ENCODE data around the gene SPEG. TPM values are rescaled to one million over a fixed set of nuclear protein-coding genes. Genes with fewer than 3 reads are reported as not detected.

SPEG gene
- polyA plus RNA-seq, 3 donors from 2014 or later, result not detected

DNA sequence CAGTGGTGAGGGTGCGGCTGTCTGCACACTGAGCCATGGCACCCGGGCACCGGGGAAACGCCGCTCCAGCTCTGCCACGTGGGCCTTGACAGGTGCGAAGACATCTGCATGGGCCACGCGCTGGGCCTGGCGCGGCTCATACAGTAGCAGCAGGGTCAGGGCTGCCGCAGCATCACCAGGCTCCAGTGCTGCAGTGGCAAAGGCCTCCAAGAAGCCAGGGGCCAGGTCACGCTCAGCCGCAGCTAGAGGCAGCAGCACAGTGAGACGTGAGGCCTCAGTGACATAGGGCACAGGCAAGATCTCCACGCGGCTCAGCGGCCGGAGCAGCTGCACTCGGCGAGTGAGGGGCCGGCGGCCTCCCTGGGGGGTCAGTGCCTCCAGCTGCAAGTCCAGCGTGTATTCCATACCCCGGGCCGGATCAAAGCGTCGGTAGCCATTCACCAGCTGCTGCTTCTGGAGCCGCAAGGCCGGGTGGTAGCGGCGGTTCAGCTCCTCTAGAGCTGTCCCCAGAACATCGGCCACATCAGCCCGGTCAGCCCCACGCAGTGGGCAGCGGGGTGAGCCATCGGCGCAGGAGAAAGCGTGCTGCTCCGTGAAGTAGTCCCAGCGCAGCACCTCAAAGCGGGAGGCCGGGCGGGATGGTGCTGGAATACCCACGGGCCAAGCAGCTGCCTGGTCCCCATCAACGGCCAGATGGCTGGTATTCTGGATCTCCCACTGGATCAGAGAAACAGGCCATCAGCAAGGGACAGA, 105.5 kb downstream of the SPEG start:
- no peak for DNase-seq
- H3K4me3 Mint-ChIP-seq, result no peak overlapping the region
- peaks cover 26 to 30% of the 10 kb centered on the region in 2 donors for H3K4me1 Mint-ChIP-seq
- H3K27ac Mint-ChIP-seq, result no peak overlapping the region
- H3K9me3 Mint-ChIP-seq, result no peaks in the 10 kb centered on the region
- H3K27me3 Mint-ChIP-seq (ENCODE audit: low read depth in 3 of 3), result peaks cover 4 to 5% (median 4%) of the 10 kb centered on the region in 3 donors
- no peaks in the 10 kb centered on the region for H3K36me3 Mint-ChIP-seq

DNA sequence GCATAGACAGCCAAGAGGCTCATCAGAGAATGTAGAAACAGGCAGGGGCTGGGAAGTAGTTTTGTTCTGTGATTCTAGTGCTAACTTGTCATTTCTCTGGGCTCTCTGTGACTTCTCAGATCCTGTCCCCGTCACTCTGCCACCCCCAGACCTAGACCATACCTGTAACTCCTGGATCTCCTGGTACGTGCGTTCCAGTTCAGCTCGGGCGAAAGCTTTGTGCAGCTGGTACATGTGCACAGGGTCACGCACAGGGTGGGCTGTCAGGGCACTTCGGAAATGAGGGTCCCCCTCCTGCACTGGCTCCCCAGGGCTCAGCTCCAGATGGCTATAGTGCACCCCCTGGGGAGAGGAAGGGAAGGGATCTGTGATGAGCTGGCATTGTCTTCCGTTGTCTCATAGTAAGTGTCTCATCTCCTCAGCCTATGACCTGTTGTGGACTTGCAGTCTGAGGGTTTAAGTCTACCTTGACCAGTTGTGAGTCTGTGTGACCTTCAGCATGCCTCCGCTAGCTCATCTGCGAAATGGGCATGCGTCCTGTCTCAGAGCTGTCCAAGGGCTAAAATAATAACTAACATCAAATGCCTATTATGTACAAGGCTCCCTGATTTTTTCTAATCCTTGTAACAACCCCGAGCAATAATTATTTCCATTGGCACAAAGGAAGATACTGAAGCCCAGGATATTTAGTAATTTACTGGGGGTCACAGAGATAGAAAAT, 106.3 kb downstream of the SPEG start:
- peaks cover 26 to 30% of the 10 kb centered on the region in 2 donors for H3K4me1 Mint-ChIP-seq
- peaks cover 2 to 5% (median 5%) of the 10 kb centered on the region in 3 donors for H3K27me3 Mint-ChIP-seq (ENCODE audit: low read depth in 3 of 3)
- no peaks in the 10 kb centered on the region for H3K36me3 Mint-ChIP-seq
- H3K4me3 Mint-ChIP-seq, result peak overlapping the region; percentile 60 to 87 (median 65)
- no peak for DNase-seq
- no peaks in the 10 kb centered on the region for H3K9me3 Mint-ChIP-seq
- H3K27ac Mint-ChIP-seq, result peak overlapping the region in 1 of 6 donors; percentile 20

DNA sequence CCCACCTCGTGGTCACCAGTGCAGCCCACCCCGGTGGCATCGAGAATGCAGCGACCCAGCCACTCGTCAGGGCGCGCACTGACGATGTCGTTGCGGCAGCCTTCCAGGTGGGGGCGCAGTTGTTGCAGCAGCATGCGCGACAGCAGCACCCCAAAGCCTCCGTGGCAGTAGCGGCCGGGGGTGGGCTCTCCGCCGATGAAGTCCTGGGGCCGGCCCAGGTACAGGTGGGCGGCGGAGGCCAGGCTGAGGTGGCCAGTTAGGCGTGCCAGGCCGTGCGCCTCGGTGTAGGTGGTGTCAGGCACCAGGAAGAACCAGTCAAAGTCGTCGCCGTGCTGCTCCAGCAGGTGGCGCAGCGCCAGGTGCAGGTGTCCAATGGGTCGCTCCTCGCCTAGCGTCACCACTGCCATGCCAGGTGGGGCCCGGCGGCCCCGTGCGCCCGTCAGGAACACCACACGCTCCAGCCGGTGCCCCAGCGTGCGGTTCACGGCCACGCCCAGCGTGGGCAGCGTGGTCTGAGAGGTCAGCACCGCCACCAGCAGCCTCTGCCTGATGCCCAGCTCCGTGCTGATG, 107.1 kb downstream of the SPEG start:
- peak; percentile 83 to 84 (median 84) for DNase-seq
- Mint-ChIP-seq H3K27ac (peak overlapping the region in 1 of 6 donors; percentile 20), H3K4me1 (peaks cover 26 to 30% of the 10 kb centered on the region in 2 donors), H3K27me3 (ENCODE audit: low read depth in 3 of 3) (peaks cover 4 to 5% (median 5%) of the 10 kb centered on the region in 3 donors), H3K4me3 (peak overlapping the region; percentile 65 to 92 (median 85)), H3K9me3 (no peaks in the 10 kb centered on the region), H3K36me3 (no peaks in the 10 kb centered on the region)

DNA sequence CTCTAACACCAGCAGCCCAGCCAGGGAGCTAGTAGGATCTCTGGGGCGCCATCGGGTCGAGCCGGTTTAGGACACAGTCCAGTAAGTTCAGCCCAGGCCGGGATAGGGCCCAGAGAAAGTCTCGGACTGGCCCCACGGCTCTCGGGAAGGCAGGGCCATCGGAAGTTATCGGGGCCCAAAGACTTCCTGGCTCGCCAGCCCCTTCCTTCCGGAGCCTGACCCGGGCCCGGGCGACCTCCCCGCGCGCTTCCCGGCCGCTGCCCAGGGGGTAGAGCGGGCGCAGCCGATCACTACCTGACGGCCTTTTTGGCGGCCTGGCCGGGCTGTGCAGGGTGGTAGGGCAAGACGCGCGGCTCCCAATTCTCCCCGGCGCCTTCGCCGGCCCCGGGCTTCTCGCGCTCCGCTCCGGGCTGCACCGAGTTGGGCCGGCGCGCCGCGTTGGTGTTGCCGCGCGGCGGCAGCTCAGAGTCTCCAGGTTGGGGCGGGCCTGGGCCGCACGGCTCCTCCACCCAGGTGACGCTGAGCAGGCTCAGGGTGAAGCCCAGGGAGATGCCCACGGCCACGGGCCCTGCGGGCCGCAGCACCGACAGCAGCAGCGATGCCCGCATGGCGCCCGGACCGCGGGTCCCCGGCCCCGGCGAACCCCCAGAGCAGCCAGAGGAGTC, 108.4 kb downstream of the SPEG start:
- Mint-ChIP-seq H3K4me1 (peaks cover 26 to 30% of the 10 kb centered on the region in 2 donors), H3K27ac (peak overlapping the region; percentile 50 to 79 (median 70)), H3K36me3 (no peaks in the 10 kb centered on the region), H3K4me3 (peak overlapping the region; percentile 85 to 92 (median 86)), H3K27me3 (ENCODE audit: low read depth in 3 of 3) (peaks cover 5 to 7% (median 7%) of the 10 kb centered on the region in 3 donors), H3K9me3 (no peaks in the 10 kb centered on the region)
- DNase-seq, result no peak

DNA sequence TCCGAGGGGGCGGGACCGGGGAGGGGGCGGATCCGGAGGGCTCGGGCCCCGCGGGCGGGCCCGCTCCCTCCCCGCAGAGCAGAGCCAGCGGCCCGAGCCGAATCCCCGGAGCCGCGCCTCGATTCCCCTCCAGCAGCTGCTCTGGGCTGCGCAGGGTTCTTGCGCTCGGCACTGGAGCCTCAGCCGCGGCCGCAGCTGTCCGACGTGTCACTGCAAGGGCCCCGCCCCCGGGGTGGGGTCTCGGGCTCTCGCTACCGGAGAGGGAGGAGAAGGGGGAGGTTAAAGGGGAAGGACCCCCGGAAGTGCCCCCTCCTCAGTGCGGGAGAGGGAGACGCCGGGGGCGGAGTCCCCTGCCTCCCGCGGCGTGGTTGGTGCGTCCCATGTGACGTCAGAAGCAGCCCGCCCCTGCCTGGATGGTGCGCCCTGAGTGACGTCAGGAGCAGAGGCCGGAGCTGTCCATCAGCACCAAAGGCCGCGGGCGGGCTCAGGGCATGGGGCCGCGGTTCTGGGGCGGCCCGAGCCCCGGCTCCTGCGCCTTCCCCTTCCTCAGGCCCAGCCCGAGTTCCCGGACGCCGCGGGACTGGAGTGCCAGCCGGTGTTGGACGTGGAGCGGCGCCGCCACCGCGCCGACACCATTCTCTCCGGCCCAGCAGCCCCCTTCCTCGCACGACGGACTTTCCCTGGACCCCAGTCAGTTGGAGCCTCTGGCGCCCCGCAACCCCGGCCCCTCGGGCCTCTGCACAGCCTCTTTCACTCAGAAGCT, 109.1 kb downstream of the SPEG start, which contains the start of the genes CHPF and TMEM198:
Gene CHPF (minus strand): TSS at position 214 of the 763 bp plus-strand sequence. CDS start 271 bp downstream, outside the sequence.
Gene TMEM198 (plus strand): TSS at position 433 of the 763 bp plus-strand sequence. CDS start 700 bp downstream, outside the sequence.
- H3K27me3 Mint-ChIP-seq (ENCODE audit: low read depth in 3 of 3), result peaks cover 5 to 8% (median 7%) of the 10 kb centered on the region in 3 donors
- peak within 1 kb of the TSS; percentile 85 to 92 (median 86) for H3K4me3 Mint-ChIP-seq
- H3K9me3 Mint-ChIP-seq, result no peaks in the 10 kb centered on the region
- peak within 1 kb of the TSS; percentile 52 to 86 (median 72) for H3K27ac Mint-ChIP-seq
- peak; percentile 93 to 94 (median 93) for DNase-seq
- peaks cover 26 to 30% of the 10 kb centered on the region in 2 donors for H3K4me1 Mint-ChIP-seq
- no peaks in the 10 kb centered on the region for H3K36me3 Mint-ChIP-seq

DNA sequence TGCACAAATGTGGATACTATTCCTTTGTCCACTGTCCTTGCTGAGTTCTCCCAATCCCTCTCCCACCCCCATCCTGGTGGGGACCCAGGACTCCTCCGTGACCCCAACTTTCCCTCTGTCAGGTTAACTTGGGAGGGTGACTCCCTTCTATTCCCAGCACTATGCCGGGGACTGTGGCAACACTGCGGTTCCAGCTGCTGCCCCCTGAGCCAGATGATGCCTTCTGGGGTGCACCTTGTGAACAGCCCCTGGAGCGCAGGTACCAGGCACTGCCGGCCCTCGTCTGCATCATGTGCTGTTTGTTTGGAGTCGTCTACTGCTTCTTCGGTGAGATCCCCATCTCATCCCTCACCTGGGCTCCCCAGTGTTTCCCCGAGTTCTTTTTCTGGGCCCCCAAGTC, 109.9 kb downstream of the SPEG start:
- Mint-ChIP-seq H3K9me3 (no peaks in the 10 kb centered on the region), H3K36me3 (no peaks in the 10 kb centered on the region), H3K4me3 (peak overlapping the region; percentile 72 to 87 (median 82)), H3K27me3 (ENCODE audit: low read depth in 3 of 3) (peaks cover 5 to 12% (median 7%) of the 10 kb centered on the region in 3 donors), H3K4me1 (peaks cover 26 to 30% of the 10 kb centered on the region in 2 donors), H3K27ac (peak overlapping the region; percentile 49 to 86 (median 58))
- DNase-seq, result no peak

DNA sequence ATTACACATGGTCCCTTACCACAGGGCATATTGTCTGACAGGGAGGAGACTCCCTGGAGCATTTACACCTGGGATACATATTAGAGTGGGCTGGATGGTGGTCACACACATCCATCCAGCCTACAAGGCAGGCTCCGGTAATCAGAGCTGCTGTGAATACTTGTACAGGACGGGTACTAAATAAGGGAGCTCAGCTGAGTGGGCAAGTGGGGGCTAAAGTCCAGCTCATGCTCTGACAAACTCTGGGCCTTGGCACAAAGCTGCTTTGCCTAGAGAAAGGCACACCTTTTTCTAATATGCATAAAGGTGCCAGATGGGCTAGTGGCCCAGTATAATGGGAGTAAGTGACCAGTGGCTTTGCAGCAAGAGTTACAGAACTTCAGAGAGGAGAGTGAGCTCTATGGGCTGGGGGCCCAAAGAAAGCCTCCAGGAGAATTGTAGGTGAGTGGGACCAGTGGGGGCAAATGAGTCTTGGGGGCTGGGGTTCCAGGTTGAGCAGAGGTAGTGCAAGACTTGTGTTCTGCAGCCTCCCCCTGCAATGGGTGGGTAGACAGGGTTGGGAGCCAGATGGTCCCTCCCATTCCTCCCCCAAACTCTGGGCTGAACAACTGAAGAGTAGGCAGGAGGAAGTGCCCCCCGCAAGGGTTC, 110.8 kb downstream of the SPEG start:
- peak overlapping the region in 1 of 5 donors; percentile 79 for H3K4me3 Mint-ChIP-seq
- no peaks in the 10 kb centered on the region for H3K9me3 Mint-ChIP-seq
- H3K36me3 Mint-ChIP-seq, result no peaks in the 10 kb centered on the region
- H3K4me1 Mint-ChIP-seq, result peaks cover 26 to 30% of the 10 kb centered on the region in 2 donors
- H3K27me3 Mint-ChIP-seq (ENCODE audit: low read depth in 3 of 3), result peaks cover 5 to 12% (median 7%) of the 10 kb centered on the region in 3 donors
- no peak for DNase-seq
- H3K27ac Mint-ChIP-seq, result peak overlapping the region in 2 of 6 donors; percentile 7 to 46

DNA sequence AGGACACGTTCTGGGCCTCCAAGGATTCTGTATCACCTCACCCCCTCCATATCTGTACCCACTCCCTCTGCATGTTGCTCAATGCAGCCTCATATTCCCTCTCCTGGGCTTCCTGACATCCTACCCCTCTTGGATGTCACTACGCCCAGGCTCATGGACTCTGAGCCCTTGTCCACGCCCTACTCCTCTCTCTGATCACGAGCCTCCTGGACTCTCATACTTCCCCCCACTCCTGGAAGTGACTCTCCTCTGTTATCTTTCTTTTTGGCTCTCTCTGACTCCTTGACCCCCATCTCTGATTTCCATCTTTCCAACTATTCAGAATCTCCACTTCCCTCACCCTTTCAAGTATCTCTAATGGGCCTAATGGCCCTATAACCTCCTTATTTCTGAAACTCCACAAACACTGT, 111.3 kb downstream of the SPEG start:
- no peak overlapping the region for H3K27ac Mint-ChIP-seq
- no peak for DNase-seq
- no peaks in the 10 kb centered on the region for H3K9me3 Mint-ChIP-seq
- peaks cover 7 to 12% (median 7%) of the 10 kb centered on the region in 3 donors for H3K27me3 Mint-ChIP-seq (ENCODE audit: low read depth in 3 of 3)
- H3K4me3 Mint-ChIP-seq, result peak overlapping the region in 3 of 5 donors; percentile 0 to 19 (median 18)
- H3K4me1 Mint-ChIP-seq, result peaks cover 25 to 32% of the 10 kb centered on the region in 2 donors
- no peaks in the 10 kb centered on the region for H3K36me3 Mint-ChIP-seq

DNA sequence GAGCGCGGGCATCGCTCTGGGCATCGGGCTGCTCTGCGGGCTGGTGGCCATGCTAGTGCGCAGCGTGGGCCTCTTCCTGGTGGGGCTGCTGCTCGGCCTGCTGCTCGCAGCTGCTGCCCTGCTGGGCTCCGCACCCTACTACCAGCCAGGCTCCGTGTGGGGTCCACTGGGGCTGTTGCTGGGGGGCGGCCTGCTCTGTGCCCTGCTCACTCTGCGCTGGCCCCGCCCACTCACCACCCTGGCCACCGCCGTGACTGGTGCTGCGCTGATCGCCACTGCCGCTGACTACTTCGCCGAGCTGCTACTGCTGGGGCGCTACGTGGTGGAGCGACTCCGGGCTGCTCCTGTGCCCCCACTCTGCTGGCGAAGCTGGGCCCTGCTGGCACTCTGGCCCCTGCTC, 113.0 kb downstream of the SPEG start:
- DNase-seq, result no peak
- no peaks in the 10 kb centered on the region for H3K36me3 Mint-ChIP-seq
- peaks cover 6 to 12% (median 12%) of the 10 kb centered on the region in 3 donors for H3K27me3 Mint-ChIP-seq (ENCODE audit: low read depth in 3 of 3)
- peaks cover 0 to 1% (median 0%) of the 10 kb centered on the region in 6 donors for H3K9me3 Mint-ChIP-seq
- H3K4me1 Mint-ChIP-seq, result peaks cover 12 to 20% of the 10 kb centered on the region in 2 donors
- H3K27ac Mint-ChIP-seq, result no peak overlapping the region
- no peak overlapping the region for H3K4me3 Mint-ChIP-seq

Other genes with a start within 250 kb of the SPEG start
- gene ZFAND2B, start 228.1 kb upstream of the SPEG start, polyA plus RNA-seq, result 100 to 1,000 TPM in 2 of 3 donors, 10 to 100 TPM in 1; 95.4 to 128 (median 102) TPM
- gene ABCB6, start 215.9 kb upstream of the SPEG start, polyA plus RNA-seq, result 1 to 10 TPM in 2 of 3 donors, under 1 TPM in 1; 0.21 to 3.7 (median 1.2) TPM
- 10 to 100 TPM in 2 of 3 donors, 1 to 10 TPM in 1; 8.6 to 31.9 (median 14.8) TPM for gene ATG9A, start 205.2 kb upstream of the SPEG start, polyA plus RNA-seq
- 10 to 100 TPM; 11.5 to 28.6 (median 22.4) TPM for gene ANKZF1, start 205.0 kb upstream of the SPEG start, polyA plus RNA-seq
- 1 to 10 TPM in 1 of 3 donors, under 1 TPM in 1, not detected in 1; 0.44 to 1.0 TPM for gene GLB1L, start 189.4 kb upstream of the SPEG start, polyA plus RNA-seq
- 10 to 100 TPM; 26.8 to 35.3 (median 27.6) TPM for gene STK16, start 189.4 kb upstream of the SPEG start, polyA plus RNA-seq
- gene TUBA4B, start 181.6 kb upstream of the SPEG start, polyA plus RNA-seq, result not detected
- 100 to 1,000 TPM in 2 of 3 donors, 10 to 100 TPM in 1; 88.6 to 137 (median 124) TPM for gene TUBA4A, start 180.9 kb upstream of the SPEG start, polyA plus RNA-seq
- gene DNAJB2, start 155.5 kb upstream of the SPEG start, polyA plus RNA-seq, result 1 to 10 TPM; 2.8 to 3.6 (median 2.9) TPM
- under 1 TPM in 1 of 3 donors, not detected in 2; 0.41 TPM for gene PTPRN, start 125.4 kb upstream of the SPEG start, polyA plus RNA-seq
- not detected for gene RESP18, start 102.1 kb upstream of the SPEG start, polyA plus RNA-seq
- gene DNPEP, start 46.9 kb upstream of the SPEG start, polyA plus RNA-seq, result 10 to 100 TPM; 77.4 to 97.9 (median 78.9) TPM
- not detected for gene DES, start 16.5 kb upstream of the SPEG start, polyA plus RNA-seq
- gene GMPPA, start 64.0 kb downstream of the SPEG start, polyA plus RNA-seq, result 10 to 100 TPM; 21.4 to 40.9 (median 37.1) TPM
- gene ASIC4, start 79.6 kb downstream of the SPEG start, polyA plus RNA-seq, result not detected
- 10 to 100 TPM in 2 of 3 donors, 1 to 10 TPM in 1; 6.1 to 20.8 (median 18.6) TPM for gene CHPF, start 109.0 kb downstream of the SPEG start, polyA plus RNA-seq
- gene TMEM198, start 109.2 kb downstream of the SPEG start, polyA plus RNA-seq, result under 1 TPM in 1 of 3 donors, not detected in 2; 0.44 TPM
- gene OBSL1, start 136.7 kb downstream of the SPEG start, polyA plus RNA-seq, result under 1 TPM in 1 of 3 donors, not detected in 2; 0.53 TPM
- gene INHA, start 137.5 kb downstream of the SPEG start, polyA plus RNA-seq, result not detected
- 10 to 100 TPM; 12.6 to 18.4 (median 16.6) TPM for gene STK11IP, start 163.0 kb downstream of the SPEG start, polyA plus RNA-seq
- gene SLC4A3, start 192.8 kb downstream of the SPEG start, polyA plus RNA-seq, result under 1 TPM in 1 of 3 donors, not detected in 2; 0.52 TPM

All from immature natural killer cell (primary cell).